Measurements from ENCODE around the gene PTGER3.
"Not testable (repeated sequence)": the region's sequence is repeated elsewhere in the genome, so short reads cannot be mapped to it uniquely, and the experiment has no call there.

The PTGER3 gene

DNA sequence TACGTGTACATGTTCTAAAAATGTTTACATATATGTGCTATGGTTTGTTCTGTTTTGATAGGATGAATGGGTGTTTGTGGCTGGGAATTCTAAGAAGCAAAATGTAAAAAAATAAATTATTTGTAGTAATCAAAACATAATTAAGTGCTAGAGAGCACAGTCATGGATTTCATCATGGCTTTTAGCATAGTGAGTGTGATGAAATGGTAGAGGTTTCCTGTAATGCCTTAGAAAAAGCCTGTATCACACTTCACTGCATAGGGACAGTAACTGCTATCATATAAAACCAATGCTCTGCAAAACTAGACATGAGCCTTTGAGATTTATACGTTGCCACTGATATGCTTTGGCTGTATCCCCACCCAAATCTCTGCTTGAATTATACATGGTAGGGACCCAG lies 99.8 kb downstream of the PTGER3 start:
- DNase-seq (ENCODE audit: low read depth) = no peak

DNA sequence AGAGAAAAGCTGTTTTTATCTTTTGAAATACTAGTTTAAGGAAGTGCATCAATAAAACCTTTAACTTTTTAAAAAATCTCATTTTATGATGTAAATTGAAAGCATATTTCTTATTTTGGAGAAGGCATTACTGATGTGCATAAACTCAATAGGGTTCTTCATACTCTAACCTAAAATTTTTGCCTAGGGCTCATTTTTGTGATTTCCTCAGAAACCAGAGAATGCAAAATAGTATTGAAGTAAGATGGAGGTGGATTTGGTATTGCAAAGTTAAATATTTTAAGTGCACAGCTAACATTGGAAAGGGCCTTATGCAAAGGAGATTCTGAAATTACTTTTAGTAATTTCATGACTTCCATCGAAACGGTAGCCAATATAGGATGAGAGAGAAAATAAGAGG lies 101.9 kb downstream of the PTGER3 start:
- no peak for DNase-seq (ENCODE audit: low read depth)

DNA sequence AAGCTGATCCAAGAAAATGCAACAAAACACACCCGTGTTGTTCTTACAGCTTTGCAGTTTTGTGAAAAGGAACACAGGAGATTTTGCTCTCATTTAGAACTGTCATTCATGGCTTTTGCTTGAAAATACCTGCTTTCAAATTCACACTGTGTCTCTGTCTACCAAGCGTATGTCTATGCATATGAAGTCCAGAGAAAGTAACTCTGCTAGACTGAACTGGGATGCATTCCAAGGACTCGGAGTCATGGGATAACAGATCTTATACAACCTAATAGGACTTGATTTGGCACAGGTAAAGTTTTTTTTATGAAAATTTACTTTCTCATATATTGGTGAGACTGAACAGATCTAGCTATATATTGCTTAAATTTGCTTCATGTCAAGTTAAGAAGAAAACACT lies 102.4 kb downstream of the PTGER3 start:
- no peak for DNase-seq (ENCODE audit: low read depth)

DNA sequence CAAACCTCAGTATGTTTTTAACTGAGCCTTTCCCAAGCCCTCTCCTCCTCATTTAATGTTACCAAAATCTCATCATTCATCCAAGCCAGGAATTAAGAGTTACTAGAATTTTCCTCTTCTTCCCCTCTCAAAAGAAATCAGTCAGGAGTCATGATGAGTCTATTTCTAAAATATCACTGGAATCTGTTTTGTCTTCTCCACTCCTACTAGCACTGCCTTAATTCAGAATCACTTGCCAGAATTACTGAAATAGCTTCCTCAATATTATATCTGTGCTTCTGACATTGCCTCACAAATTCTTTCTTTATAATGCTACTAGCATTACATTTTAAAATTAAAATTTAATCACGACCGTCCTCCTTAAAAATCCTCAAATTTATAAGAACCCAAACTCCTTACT lies 106.1 kb downstream of the PTGER3 start:
- DNase-seq (ENCODE audit: low read depth) = no peak

DNA sequence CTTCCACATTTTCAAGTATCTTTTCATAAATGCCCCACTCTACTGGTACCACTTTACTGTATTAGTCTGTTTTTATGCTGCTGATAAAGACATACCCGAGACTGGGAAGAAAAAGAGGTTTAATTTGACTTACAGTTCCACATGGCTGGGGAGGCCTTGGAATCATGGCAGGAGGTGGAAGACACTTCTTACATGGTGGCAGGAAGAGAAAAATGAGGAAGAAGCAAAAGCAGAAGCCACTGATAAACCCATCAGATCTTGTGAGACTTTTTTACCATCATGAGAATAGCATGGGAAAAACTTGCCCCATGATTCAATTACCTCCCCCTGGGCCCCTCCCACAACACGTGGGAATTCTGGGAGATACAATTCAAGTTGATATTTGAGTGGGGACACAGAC lies 107.2 kb downstream of the PTGER3 start:
- not testable (repeated sequence) for DNase-seq (ENCODE audit: low read depth)

DNA sequence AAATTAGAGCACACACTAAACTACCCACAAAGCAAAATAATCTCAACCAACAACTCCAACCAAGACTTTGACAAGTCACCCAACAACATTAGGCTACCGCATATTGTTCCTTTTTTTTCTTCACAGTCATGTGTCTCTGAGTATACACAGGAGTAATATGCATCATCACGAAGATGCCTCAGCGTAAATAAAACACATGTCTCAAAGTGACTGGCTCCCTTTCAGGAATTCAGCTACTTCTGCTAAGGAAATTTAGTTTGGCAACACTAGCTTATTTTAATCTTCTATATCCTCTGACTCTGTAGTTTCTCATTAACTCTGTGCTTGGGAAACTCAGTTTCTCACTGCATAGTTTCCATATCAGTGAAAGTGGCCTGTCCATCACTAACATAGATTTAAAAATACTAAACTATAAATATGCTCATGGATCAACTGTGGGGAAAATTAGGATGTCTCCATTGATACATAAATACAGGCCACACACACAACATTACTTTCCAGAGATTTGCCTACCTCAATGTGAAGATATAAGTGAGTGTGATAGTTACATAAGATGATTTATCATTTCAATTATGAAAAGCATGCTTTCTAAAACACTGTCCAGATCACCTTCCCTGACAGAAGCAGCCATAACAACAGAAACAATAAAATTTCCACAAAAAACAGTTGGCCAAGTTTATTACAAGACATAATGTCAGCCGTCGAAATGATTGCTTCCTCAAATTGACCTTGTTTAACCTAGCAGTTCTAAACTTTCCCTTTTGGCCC lies 113.2 kb downstream of the PTGER3 start:
- no peak for DNase-seq (ENCODE audit: low read depth)

DNA sequence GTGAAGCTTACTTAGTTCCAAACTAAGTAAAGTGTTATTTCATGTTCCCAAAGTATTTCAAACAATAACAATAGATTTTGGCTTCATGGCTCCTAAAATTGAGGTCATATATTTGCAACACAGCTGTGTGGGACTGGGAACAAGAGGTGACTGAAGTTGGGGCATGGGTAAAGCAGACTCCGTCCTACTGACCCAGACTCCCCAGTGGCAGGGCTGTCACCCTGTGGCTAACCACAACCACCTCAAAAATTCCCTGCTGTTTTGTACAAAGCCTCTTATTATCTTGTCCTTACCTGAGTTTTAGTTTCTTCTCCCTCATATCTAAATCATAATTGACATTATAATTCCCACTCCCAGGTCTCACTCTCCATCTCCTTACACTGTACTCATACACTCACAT lies 117.6 kb downstream of the PTGER3 start:
- DNase-seq (ENCODE audit: low read depth) = no peak

DNA sequence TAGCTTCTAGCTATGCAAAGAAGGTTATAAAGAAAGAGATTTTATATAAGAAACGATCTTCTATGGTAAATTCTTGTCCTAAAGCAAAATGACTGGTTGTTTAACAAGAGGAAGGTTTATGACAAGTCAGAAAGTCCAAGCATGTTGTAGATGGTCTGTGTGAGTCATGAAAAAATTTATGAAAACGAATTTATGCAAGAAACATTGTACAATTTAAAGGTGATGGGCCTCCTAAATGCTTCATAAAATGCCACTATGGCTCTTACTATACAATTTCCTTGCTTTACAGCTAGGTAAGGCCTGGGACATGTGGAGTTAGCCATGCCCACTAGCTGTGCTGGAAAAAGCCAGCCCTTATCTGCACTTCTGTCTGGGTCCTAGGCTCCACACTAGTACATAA lies 125.4 kb downstream of the PTGER3 start:
- no peak for DNase-seq (ENCODE audit: low read depth)

Data from stimulated activated CD8-positive, alpha-beta memory T cell treated with anti-CD3 and anti-CD28 coated beads, Interleukin-4, amount 100 ng/mL, for 24 hours (primary cell).